NCI-H524 treated with DMSO at 0.1 percent for 48 hours (cell line): ENCODE results near the gene SIRT2.

ENCODE experiments used
- DNase-seq: peaks from one replicate; lab custom pipeline; 2025; lab: John Stamatoyannopoulos, UW

The SIRT2 gene

DNA sequence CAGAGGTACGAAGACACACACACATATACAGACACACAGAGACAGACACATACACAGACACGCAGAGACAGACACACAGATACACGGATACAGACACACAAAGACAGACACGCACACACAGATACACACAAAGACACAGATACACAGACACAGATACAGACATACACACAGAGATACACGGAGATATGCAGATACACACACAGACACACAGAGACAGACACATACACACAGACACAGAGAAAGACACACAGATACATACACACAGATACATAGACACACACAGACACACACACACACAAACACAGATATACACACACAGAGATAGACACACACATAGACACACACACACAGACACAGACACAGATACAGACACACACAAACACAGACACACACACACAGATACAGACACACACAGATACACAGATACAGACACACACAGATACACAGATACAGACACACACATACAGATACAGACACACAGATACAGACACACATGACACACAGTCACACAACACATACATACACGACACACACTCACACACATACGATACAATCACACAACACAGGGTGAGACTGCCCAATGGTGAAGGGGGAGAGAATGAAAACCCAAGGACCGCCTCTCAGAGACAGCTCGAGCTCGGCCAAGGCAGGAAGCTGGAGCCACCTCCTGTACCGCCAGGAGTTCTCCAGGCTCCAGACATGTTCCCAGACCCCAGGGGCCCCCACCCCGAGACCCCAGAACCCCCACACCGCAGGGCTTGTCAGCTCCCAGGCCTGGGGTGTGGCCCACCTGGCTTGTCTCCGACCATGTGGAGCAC, 21.4 kb upstream of the SIRT2 start:
- no peak for DNase-seq

DNA sequence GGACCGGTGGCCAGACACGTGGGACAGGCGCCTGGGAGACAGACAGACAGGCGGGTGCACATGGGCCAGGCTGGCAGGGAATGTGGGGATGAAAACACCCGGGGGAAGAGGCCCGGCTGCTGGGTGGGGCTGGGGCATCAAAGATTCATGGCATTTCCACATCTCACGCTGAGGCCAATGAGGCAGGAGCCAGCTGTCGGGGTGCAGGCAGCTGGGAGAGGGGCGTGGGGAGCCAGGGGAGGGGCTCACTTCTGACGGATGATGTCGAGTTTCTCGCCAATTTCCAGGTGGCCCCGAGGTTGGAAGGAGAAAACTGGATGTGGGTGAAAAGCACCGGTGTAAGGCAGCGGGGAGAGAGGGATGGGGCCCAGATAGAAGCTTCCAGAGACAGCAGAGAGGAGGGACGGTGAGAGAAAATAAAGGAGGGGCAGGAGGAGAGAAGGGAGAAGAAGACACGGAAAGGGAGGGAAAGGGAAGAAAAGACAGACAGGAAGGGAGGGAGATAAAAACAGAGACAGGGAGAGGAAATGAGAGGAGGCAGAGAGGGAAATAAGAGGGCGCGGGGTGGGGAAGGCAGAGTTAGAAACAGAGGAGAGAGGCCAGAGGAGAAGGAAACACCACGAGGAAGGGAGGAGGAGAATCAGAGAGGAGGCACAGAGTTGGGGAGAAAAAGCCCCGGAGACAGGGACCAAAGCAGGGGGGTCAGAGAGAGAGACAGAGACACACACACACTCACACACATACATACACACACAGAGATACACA, 20.6 kb upstream of the SIRT2 start:
- DNase-seq: no peak

DNA sequence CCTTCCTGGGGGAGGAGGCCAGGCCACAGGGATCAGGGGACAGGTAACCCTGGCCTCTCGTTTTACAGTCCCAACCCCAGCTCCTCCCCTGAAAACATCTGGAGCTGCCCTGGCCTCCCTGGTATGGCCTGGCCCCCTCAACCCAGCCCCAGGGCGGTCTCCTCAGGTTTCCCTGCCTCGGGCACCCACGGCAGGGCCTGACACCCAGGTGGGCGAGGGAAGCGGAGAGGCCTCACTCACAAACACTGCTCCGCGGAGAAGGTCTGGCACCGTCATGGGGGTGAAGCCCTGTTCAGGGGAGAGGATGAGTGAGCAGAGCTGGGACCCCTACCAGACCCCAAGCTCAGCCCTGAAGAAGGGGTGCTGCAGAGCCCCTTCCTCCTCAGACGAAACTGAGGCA, 19.1 kb upstream of the SIRT2 start:
- no peak for DNase-seq

DNA sequence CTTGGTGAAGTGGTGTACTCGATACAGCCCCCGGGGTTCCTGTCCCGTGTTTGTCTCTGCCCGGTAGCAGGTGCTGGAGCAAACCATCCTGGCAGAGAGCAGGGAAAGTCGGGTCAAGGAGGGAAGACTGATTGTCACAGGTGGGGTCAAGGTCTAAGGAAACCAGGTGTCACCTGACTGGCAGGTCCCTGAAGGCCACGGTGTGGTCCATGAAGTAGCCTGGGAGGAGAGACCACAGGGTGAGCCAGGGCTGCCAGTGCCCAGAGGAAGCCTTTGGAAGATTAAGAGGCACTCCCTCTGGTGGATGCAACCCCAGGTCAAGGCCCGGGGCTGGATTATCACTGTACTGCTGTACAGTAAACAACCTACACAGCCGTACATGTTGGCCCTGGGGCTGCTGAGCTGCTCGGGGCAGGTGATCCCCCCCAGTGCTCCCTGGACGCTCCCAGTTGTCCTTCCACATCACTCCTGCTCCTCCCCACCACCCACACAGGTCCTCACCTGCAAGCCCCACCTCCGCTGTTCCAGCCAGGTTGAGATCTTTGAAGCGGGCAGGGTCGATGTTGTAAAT, 18.6 kb upstream of the SIRT2 start:
- no peak for DNase-seq

DNA sequence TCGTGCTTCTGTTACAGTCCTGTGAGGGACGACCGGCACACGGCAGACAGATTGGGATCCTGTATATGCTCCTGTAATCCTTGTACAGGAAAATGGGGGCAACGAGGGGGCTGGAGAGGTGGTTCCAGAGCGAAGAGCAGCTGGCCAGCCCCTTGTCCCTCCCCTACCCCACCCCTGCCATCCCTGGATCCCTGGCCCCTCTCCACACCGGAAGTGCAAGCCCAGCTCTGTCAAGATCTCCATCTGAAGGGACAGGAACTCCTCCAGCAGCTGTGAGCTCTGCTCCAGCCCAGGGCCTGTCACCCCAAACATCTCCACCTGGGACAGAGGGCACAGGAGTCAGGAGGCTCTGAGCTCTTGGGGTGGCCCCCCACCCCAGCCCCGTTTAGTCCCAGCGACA, 18.1 kb upstream of the SIRT2 start:
- DNase-seq: no peak

DNA sequence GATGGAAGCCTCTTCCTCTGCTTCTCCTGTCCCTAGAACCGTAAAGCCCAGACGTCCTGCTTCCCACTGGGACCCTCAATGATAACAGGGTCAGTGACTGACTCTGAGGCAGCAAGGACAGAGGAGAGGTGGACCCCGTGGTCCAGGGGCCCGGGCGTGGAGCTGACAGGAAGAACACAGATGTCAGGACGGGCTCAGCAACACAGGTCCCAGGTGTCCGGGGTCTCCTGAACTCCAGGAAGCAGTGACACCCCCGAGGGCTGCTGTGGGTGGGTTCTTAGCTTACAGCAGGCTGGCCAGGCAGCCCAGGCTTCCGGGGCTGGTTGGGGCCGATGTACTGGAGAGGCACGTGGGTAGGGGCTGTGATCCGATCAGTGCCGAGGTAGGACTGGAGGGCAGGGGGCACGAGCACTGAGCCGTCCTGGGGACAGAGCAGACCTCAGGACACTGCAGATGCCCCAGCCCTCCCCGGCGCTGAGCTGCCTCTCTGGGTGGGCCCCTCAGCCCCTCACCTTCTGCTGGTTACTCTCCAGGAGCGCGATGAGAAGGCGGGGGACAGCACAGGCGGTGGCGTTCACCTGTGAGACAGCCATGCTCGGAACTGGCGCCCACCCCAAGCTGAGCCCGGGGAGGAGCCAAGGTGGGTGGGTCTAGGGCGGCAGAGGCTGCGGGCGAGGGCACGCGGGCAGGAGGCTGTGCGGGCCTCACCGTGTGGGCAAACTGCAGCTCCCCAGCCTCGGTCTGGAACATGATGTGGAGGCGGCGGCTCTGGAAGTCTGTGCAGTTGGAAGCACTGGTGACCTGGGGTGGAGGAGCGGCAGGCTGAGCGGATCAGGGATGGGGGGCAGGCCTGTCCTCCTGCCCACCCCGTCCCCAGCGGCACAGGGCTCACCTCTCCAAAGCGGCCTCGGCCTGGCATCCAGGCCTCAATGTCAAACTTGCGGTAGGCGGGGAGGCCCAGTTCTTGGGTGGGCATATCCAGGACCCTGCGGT, 16.2 kb upstream of the SIRT2 start:
- no peak for DNase-seq

DNA sequence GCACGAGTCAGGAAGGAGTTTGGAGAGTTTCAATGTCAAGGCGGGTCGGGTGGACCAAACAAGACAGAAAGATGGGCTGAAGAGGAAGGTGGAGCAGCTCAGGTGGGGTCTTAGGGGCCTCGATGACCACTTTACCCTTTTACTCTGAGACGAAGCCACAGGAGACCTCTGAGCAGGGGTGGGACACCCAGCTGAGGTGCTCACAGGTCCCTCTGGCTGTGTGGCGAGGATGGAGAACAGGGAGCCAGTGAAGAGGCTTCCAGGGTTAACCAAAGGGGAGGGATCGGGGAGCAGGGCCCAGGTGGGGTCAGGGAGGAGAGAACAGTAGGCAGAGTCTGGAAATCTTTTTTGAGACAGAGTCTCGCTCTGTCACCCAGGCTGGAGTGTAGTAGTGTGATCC, 14.5 kb upstream of the SIRT2 start:
- no peak for DNase-seq

DNA sequence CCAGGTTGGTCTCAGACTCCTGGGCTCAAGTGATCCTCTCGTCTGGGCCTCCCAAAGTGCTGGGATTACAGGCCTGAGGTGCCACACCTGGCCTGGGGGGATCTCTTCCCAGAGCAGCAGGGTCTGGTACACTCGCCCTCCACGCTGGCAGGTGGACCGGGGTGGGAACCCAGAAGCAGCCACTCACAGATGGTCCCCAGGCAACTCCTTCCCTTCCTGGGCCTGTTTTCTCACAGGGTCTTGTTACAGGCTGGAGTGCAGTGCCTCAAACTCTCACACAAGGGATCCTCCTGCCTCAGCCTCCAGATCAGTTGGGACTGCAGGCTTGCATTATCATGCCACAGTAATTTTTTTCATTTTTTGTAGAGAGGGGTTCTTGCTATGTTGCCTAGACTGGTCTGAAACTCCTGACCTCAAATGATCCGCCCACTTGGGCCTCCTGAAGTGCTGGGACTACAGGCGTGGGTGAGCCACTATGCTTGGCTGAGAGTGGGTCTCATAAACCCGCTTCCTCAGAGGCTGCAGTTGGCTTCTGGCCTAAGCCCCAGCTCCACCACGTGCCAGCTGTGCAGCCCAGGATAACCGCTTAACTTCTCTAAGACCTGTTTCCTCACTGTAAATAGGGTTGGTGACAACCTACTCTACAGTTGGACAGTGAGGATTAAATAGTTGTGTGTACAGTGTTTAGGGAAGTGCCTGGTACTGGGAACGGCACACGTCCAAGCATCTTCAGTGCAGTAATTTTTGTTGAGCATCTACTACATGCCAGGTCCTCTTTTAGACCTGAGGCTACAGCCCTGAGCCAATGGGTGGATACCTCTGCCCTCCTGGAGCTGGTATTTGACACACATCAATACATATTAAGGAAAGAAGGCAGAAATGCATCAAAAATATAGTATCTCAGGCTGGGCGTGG, 13.4 kb upstream of the SIRT2 start:
- DNase-seq: no peak

DNA sequence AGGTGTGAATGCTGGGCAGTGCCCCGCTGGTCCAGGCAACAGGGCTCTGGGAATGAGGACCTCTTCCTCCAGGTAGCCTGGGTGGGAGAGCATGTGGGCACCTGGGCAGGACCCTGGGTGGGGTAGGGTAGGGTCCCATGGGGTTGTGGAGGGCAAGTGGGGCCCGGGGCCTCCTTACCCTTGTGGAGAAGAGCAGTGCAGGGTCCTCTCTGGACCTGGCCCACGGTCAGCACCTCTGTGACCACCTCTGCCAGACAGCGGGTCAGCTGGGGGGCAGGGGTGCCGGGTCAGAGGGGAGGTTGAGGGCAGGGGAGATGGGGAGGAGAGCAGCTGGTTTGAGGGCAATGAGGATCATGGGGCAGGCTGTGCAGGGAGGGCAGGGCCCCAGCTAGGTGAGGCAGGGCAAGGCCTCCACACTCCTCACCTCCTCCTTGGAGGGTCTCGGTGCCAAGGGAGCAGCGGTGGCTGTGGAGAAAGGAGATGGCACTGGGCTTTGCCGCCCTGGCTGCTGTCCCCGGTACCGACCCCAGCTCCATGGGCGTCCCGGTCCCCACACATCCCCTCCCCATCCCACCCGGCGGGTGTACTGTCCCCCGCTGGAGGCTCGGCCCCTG, 12.1 kb upstream of the SIRT2 start:
- no peak for DNase-seq

DNA sequence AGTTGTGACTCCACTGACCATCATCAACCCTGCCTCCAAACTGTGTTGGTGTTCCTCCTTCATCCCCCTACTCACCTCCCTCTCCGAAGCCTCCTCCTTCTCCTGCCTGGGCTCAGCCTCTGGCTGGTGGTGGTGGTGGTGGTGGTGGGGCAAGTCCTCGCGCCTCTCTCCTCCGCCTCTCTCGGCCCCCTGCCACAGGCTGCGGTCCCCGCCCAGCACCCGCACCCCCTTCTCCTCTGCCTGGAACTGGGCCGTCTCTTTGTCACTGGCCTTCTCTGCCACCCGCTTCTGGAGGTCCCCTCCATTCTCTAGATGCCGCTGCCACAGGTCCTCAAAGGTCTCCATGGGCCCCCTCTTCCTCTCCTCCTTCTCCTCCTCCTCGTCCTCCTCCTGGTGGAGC, 11.1 kb upstream of the SIRT2 start:
- DNase-seq: no peak

DNA sequence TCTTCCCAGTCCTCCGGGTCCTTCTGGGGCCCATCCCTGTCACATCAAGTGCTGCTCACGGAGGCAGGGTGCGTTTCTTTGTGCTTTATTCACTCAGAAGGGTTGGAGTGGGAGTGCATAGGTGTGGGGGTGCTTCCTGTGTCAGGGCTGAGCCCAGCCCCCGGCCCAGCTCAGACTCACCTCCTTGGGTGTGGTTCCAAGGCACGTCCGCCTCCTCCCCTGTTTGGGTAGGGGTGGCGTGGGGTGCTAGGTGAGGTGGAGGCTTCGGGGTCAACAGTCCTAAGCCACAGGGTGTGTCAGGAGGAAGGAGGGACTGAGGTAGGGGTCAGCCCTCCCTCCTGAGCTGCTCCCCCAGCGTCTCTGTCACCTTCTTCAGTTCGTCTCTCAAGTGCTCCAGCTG, 9.5 kb upstream of the SIRT2 start:
- DNase-seq: no peak

DNA sequence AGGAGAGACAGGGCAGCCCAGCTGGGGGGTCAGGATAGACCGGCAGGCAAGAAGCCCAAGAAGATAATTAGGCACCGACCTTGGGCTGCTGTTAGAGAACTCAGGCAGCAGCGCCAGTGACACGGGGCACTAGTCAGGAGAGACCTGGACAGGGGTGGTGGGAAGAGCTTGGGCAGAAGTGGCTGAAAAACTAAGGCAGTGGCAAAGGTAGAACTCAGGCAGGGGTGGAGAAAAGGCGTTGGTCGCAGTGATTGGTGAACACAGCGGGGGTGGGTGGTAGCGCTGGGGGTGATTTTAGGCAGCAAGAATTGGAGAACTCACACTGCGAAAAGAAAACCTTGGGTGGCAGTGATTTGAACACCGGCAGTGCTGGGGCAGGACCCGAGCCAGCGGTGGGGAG, 8.3 kb upstream of the SIRT2 start:
- DNase-seq: no peak

DNA sequence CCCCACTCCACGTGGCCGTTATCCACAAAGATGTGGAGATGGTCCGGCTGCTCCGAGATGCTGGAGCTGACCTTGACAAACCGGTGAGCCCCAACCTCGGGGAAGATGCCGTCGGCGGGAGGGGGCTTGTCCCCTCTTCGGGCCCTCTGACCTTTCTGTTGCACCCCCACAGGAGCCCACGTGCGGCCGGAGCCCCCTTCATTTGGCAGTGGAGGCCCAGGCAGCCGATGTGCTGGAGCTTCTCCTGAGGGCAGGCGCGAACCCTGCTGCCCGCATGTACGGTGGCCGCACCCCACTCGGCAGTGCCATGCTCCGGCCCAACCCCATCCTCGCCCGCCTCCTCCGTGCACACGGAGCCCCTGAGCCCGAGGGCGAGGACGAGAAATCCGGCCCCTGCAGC, 7.8 kb upstream of the SIRT2 start:
- DNase-seq: no peak

DNA sequence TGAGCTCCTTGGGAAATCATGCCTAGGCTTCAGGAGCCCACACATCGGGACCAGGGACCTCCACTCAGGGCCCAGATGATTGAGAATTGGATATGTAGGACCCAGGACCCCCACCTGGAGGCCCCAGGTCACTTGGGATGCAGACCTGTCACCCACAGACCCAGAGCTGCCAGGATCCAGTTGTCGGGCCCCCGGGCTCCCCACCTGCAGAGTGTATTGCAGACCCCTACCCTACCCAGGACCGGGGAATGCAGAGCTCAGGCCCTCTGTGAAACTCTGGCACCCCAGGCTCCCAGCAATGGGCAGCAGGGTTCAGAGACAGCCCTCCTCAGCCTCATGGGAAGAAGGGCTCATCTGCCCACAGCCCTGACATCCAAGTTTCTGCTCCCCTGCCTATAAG, 6.2 kb upstream of the SIRT2 start:
- DNase-seq: no peak

DNA sequence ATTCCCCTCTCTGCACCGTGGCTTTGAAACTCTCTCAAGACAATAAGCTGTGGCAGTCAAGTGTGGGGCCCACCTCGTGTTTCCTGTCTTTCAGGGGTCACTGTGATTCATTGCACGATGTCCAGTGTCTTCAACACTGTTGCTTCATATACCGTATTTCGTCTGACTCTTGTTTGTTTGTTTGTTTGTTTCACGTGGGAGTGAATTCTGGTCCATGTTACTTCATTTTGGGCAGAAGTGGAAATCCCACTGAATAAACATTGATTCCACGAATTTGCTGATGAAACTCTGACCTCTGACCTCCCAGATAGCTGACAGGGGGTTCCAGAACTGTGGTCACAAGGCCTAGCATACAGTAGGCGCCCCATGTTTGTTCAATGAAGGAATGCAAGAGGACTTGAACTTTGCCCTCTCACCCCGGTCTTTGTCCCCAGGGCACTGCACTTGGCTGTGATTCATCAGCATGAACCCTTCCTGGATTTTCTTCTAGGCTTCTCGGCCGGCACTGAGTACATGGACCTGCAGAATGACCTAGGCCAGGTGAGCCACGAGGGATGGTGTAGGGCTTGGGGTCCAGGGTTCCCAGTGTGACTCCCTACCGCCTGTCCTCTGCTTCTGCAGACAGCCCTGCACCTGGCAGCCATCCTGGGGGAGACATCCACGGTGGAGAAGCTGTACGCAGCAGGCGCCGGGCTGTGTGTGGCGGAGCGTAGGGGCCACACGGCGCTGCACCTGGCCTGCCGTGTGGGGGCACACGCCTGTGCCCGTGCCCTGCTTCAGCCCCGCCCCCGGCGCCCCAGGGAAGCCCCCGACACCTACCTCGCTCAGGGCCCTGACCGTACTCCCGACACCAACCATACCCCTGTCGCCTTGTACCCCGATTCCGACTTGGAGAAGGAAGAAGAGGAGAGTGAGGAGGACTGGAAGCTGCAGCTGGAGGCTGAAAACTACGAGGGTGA, 5.4 kb upstream of the SIRT2 start:
- DNase-seq: no peak

DNA sequence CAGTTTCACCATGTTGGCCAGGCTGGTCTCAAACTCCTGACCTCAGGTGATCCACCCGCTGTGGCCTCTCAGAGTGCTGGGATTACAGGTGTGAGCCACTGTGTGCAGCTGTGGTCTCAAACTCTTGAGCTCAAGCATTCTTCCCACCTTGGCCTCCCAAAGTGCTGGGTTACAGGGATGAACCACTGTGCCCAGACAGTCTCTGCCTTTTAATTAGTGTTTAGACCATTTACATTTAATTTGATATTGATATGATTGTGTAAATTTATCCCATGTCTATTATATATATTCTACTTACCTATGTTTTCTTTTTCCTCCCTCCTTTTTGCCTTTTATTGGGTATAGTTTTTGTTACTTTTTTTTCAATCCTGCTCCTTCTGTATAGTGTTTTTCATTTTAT, 2.3 kb upstream of the SIRT2 start:
- DNase-seq: no peak

DNA sequence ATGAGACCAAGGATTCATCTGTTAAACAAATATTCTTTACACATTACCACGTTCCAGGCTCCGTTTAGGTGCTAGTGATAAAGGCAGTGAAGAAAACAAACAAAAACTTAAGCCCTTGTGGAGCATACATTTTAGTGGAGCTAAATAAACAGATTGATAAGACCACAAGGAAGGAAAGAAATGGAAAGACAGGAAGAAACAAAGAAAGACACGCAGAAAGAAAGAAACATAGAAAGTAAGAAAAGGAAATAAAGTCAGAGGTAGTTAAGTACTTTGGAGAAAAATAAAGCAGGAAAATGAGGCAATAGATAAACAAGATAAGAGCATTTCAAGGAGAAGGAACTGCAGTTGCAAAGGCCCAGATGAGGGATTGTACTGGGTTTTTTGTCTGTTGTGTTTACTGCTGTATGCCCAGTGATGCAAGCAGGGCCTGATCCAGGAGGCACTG, 1.3 kb upstream of the SIRT2 start:
- DNase-seq: no peak

DNA sequence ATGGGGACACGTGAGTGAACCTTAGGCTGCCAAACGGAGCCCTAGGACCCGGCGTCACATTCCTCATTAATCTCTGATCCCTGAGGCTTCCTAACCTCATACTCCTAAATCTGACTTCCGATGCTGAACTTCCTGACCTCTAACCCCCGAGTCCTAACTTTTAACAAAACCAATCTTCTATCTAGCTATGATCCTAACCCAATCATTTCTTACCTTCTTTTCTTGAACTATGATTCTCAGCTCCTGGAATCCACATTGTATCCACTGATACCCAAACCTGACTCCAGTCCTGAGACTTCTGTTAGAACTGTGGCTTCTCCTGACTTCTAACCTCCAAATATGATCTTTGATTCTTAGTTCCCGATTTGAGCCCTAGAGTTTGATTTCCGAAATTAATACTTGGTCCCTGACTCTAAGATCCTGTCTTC, 798 bp upstream of the SIRT2 start:
- no peak for DNase-seq

DNA sequence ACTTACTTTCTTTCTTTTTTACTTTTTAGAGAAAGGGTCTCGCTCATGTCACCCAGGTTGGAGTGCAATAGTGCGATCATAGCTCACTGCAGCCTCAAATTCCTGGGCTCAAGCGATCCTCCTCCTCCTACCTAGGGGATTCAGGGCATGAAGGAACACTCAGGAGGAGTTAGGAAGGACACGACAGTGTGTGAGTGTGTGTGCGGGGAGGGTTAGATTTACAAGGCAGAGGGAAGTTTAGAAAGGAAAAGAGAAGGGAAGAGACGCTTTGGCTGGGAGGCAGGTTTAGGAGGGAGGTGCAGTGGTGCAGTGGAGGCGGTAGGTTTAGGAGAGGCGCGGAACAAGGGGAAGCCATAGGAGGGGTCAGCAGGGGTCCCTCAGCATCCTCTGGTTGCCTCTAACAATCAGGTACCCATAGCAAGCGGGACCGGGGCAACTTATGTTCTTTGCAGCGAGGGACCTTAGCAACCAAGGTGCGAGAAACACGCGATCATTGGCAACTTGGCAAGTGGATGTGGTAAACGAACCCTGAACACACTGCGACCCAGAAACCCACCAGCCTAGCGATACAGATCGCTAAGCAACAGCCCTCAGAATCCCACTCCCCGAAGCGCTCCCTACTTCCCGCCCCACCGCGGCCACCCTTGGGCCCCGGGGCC, 501 bp downstream of the SIRT2 start:
- DNase-seq: no peak
